Heart left ventricle (tissue), 16 donors: ENCODE results near the gene HHIPL1. TPM values are rescaled to one million over a fixed set of nuclear protein-coding genes. Genes with fewer than 3 reads are reported as not detected.

ENCODE experiments used
- ATAC-seq, 4 donors: fragments of 200-7000 bp; cut with Tn5 transposase; one replicate each; pipeline ENCODE4 v1.9.1; 2020 to 2022; ENCODE audit warnings: moderate library complexity in 4 of 4, mild to moderate bottlenecking in 3 of 4, moderate number of reproducible peaks in 1 of 4
- DNase-seq, 5 donors: peaks; one replicate each; pipeline ENCODE4 v3.0.0-alpha.2; 2020
- H3K27ac ChIP-seq, 12 donors: fragments of 200-600 bp; sonication (generic) in 4 of 12; one replicate each; pipeline versions ENCODE4 v1.5.0 to v1.8.0; 2016 to 2022; ENCODE audit warnings: mild to moderate bottlenecking in 2 of 12
- H3K27me3 ChIP-seq, 9 donors: fragments of 200-600 bp; sonication (generic) in 2 of 9; one replicate each; pipeline versions ENCODE4 v1.5.1 to v1.8.0; 2016 to 2022; ENCODE audit warnings: mild to moderate bottlenecking in 3 of 9
- H3K36me3 ChIP-seq, 9 donors: fragments of 200-600 bp; sonication (generic) in 2 of 9; one replicate each; pipeline versions ENCODE4 v1.5.0 to v1.8.0; 2018 to 2022; ENCODE audit warnings: mild to moderate bottlenecking in 2 of 9
- H3K4me1 ChIP-seq, 12 donors: fragments of 200-600 bp; sonication (generic) in 4 of 12; one replicate each; pipeline versions ENCODE4 v1.5.0 to v1.8.0; 2016 to 2022; ENCODE audit warnings: mild to moderate bottlenecking in 3 of 12
- H3K4me3 ChIP-seq, 12 donors: fragments of 200-600 bp; sonication (generic) in 4 of 12; one replicate each; pipeline versions ENCODE4 v1.5.0 to v1.8.0; 2017 to 2022; ENCODE audit warnings: mild to moderate bottlenecking in 9 of 12, moderate library complexity in 4 of 12
- H3K9me3 ChIP-seq, 12 donors: fragments of 200-600 bp; sonication (generic) in 4 of 12; one replicate each; pipeline versions ENCODE4 v1.5.0 to v1.8.0; 2016 to 2022; ENCODE audit warnings: mild to moderate bottlenecking in 1 of 12
- POLR2A ChIP-seq, 2 donors: fragments of 450-650 bp; IDR thresholded peaks; one replicate each; pipeline ENCODE4 v1.6.1; 2017; ENCODE audit warnings: antibody characterized with exemption in 2 of 2, mild to moderate bottlenecking in 2 of 2, moderate library complexity in 2 of 2
- WGBS, 4 donors: extraction: QIAGEN DNeasy Blood & Tissue Kit in 2 of 4; methylation state at CpG; one replicate each; pipeline versions ENCODE4 v1.1.5 to v1.1.7; 2013 to 2018; 5-methylcytosine and 5-hydroxymethylcytosine counted together
- intact Hi-C, 10 donors: fragments of 100-400 bp; cut with DNase I; formaldehyde crosslinking; loops; one replicate each; pipeline versions ENCODE4 v1.11.1 to v1.14.2; 2022
- polyA plus RNA-seq, 2 donors: library from polyadenylated mRNA; stranded (reverse); fragments of 200-250 nt; gene quantifications; one replicate each; pipeline ENCODE4 v1.2.3, GENCODE V29; 2013
- total RNA-seq, 9 donors: library from RNA; depleted of rRNA in 2 of 9; stranded (reverse); fragments of >200 nt in 2 of 9; fragmentation: NEBNext Ultra II Directional in 3 of 9; extraction: Animal tissue kit (Norgen Biotek cat#: 25700) in 3 of 9; gene quantifications; one replicate each; pipeline versions ENCODE4 v1.1.0 to v1.2.4, GENCODE V29; 2016 to 2023
- TF ChIP-seq, protein P1 (sequence below), 12 donors: fragments of 200-600 bp; sonication (generic) in 4 of 12; IDR thresholded peaks; one replicate each; pipeline versions ENCODE4 v1.5.0 to v1.8.0; 2018 to 2022; ENCODE audit warnings: antibody characterized with exemption in 12 of 12, mild to moderate bottlenecking in 5 of 12
- donor health status: ischemic (EF 13 %, LVEDD 7.1; RV severe dilation, severe dysfunction).
- donor health status: healthy with polysubstance abuse.
- donor health status: DM: no; HTN: yes; CAD: no.
- donor health status: DM: no; HTN: no; CAD: no.
- donor health status: ischemic (EF 25% LVEDD 6.9; RV normal size, moderate dysfunction).
- donor health status: ischemic (EF 25% LVEDD 5.7; RV mildly dilated, moderate dysfunction).
- donor health status: healthy.
- donor health status: DM: yes; HTN: yes; CAD: no.
- donor health status: ischemic (EF 35%, LVEDD 5.7; RV mildly dilated, moderate dysfunction).
- donor health status: nonischemic (EF 11% LVEDD 7.7; RV severe dilation, severe dysfunction).
- donor health status: DM: yes; HTN: yes; CAD: no.
- donor health status: PGD.
- donor health status: ischemic (EF 29% LVEDD 5.4; RV normal size, mild dysfunction).
- donor health status: nonischemic (EF 23%, LVEDD 6.1; RV moderate dilation, normal function).

HHIPL1 gene
- total and polyA plus RNA-seq, 11 donors: 0.34 to 3.1 (median 1.1) TPM

DNA sequence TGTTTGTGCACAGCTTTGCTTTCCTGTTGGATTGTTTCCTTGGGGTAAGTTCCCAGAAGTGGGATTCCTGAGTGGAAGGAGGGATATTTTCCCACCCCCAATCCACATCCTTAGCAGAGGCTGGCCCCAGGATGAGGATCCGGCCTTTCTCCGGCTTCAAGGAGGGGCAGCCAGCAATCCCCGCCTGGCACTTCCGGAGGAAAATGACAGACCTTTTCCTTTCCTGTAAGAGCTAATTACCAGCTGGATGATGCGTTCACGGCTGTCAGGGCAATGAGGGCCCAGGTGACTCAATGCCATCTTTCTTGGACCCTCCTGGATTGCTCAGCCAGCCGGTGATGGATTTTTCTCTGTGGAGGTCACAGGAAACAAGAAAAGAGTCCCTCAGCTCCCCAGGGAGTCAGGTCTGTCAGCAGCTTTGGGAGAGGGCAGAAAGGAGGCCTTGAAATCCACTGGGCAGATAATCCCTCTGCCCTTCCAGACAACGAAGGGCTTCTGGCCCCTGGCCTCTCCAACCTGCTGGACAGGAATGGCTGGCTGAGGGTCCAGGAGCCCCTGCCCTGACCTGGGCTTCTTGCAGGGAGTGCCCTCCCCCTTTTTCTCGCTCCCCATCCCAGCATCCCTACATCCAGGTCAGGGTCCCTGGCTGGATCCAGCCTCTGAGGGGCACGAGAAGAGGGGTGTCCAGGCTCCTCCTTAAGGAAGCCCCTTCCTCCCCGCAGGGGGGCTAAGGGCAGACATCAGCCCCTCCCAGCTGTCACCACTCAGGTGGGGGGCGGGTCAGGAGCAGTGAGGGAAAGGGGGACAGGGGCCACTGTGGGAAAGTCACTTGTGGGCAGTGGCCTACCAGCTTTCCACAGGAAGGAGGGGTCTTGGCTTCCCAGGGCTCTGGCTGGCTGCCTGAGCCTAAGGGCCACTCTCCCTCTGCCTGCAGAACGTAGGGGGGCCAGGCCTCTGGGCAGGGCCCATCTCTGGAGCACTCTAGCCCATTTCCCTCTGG lies 24.8 kb upstream of the HHIPL1 start:
- Histone ChIP-seq H3K4me1 (peaks cover 0 to 44% (median 15%) of the 10 kb centered on the region in 12 donors), H3K9me3 (no peaks in the 10 kb centered on the region), H3K27me3 (peaks cover 0 to 6% (median 0%) of the 10 kb centered on the region in 9 donors), H3K36me3 (no peaks in the 10 kb centered on the region), H3K27ac (peak overlapping the region in 11 of 12 donors; percentile 4 to 79 (median 40)), H3K4me3 (no peak overlapping the region)
- intact Hi-C loops: no loop called here
- peak in 3 of 4 donors; percentile 46 to 71 (median 59) for ATAC-seq
- DNase-seq: peak in 3 of 5 donors; percentile 53 to 62 (median 57)
- WGBS, 4 donors: 51 to 62% (median 56%) methylated on average over 11 to 13 of the region's 13 CpGs
- TF ChIP-seq, protein P1, sequence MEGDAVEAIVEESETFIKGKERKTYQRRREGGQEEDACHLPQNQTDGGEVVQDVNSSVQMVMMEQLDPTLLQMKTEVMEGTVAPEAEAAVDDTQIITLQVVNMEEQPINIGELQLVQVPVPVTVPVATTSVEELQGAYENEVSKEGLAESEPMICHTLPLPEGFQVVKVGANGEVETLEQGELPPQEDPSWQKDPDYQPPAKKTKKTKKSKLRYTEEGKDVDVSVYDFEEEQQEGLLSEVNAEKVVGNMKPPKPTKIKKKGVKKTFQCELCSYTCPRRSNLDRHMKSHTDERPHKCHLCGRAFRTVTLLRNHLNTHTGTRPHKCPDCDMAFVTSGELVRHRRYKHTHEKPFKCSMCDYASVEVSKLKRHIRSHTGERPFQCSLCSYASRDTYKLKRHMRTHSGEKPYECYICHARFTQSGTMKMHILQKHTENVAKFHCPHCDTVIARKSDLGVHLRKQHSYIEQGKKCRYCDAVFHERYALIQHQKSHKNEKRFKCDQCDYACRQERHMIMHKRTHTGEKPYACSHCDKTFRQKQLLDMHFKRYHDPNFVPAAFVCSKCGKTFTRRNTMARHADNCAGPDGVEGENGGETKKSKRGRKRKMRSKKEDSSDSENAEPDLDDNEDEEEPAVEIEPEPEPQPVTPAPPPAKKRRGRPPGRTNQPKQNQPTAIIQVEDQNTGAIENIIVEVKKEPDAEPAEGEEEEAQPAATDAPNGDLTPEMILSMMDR (IDR thresholded peaks at IDR 0.05): no peak
- no peak for TF ChIP-seq POLR2A (IDR thresholded peaks at IDR 0.05)

DNA sequence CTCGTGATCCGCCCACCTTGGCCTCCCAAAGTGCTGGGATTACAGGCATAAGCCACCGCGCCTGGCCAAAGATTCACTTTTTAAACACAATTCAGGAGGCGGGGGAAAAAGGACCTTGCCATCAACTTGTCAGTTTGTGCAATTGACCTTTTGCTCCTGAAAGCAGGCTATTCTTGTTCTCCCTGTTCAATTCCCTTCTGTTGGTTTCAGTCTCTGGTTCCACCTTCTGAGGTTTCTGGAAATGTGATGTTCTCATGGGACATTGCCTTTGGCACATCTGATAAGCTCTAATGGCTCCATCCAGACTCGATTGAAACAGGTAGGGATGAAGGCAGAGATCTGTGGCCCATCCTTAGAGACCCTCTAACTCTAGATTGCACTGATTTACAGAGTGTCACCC lies 23.0 kb upstream of the HHIPL1 start:
- intact Hi-C loops: no loop called here
- DNase-seq: no peak
- TF ChIP-seq, protein P1 (IDR thresholded peaks at IDR 0.05): no peak
- no peak for TF ChIP-seq POLR2A (IDR thresholded peaks at IDR 0.05)
- Histone ChIP-seq H3K4me3 (no peak overlapping the region), H3K4me1 (peaks cover 0 to 28% (median 11%) of the 10 kb centered on the region in 12 donors), H3K36me3 (no peaks in the 10 kb centered on the region), H3K9me3 (no peaks in the 10 kb centered on the region), H3K27ac (no peak overlapping the region), H3K27me3 (no peaks in the 10 kb centered on the region)
- 85 to 88% (median 88%) methylated on average over 6 of the region's 6 CpGs for WGBS, 4 donors
- ATAC-seq: no peak

DNA sequence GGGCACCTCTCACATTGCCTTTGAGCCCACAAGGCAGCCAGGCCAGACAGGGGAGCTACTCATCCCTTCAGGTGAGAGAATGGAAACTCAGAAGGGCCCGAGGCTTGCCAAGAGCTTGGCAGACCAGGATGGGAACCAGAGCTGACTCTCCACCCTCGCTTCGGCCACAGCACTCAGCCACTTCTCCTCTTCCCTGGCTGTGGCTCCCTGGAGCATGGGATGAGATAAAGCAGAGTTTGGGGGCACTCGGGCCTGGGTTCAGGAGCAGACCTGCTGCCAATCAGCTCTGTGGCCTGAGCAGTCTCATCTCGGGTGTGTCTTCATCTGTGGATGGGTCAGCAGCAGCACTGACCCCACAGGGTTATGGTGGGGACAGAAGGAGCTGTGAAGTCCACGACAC lies 20.9 kb upstream of the HHIPL1 start:
- no peak for ATAC-seq
- intact Hi-C loops: no loop called here
- no peak for TF ChIP-seq POLR2A (IDR thresholded peaks at IDR 0.05)
- TF ChIP-seq, protein P1 (IDR thresholded peaks at IDR 0.05): no peak

DNA sequence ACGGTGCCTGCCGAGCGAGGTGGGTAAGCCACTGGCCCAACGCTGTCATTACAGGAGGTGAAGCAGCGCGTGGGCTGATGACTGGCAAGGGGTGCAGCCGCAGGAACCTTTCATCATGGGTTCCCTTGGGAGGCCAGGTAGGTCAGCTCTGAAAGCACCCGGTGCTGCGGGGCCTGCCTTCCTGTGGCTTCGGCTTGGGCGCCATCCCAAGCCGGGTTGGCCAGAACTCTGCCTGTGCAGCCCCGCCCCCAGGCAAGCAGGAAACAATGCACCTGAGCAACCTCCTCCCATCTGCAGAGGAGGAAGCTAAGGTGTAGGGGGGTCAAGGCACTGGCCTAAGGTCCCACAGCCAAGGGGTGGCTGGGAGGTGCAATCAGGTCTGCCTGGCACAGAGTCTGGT lies 20.0 kb upstream of the HHIPL1 start:
- 86 to 91% (median 88%) methylated on average over 12 to 13 of the region's 13 CpGs for WGBS, 4 donors
- Histone ChIP-seq H3K4me1 (peaks cover 0 to 13% (median 6%) of the 10 kb centered on the region in 12 donors), H3K36me3 (no peaks in the 10 kb centered on the region), H3K27ac (no peak overlapping the region), H3K27me3 (no peaks in the 10 kb centered on the region), H3K9me3 (no peaks in the 10 kb centered on the region), H3K4me3 (no peak overlapping the region)
- TF ChIP-seq, protein P1 (IDR thresholded peaks at IDR 0.05): no peak
- TF ChIP-seq POLR2A (IDR thresholded peaks at IDR 0.05): no peak
- ATAC-seq (no peak), DNase-seq (peak in 1 of 5 donors; percentile 48)
- intact Hi-C loops: loop anchor here in 1 of 10 donors (5.0 kb wide), 1 partner anchor 63 kb away; no protein-coding TSS in a partner anchor

More for the DNA sequence above, 20.9 kb upstream of the HHIPL1 start:
- no peak overlapping the region for H3K4me3 ChIP-seq
- H3K27ac ChIP-seq: no peak overlapping the region
- no peaks in the 10 kb centered on the region for H3K27me3 ChIP-seq
- H3K36me3 ChIP-seq: no peaks in the 10 kb centered on the region
- 76 to 90% (median 83%) methylated on average over 5 to 6 of the region's 6 CpGs for WGBS, 4 donors
- H3K4me1 ChIP-seq: peaks cover 0 to 20% (median 13%) of the 10 kb centered on the region in 12 donors
- H3K9me3 ChIP-seq: no peaks in the 10 kb centered on the region
- DNase-seq: no peak
